Subcutaneous adipose tissue (tissue), 4 donors: ENCODE results near the gene BPIFB4. TPM values are rescaled to one million over a fixed set of nuclear protein-coding genes. Genes with fewer than 3 reads are reported as not detected.

ENCODE experiments used
- total RNA-seq, 4 donors: library from RNA; depleted of rRNA; stranded (reverse); fragments of >200 nt; gene quantifications; one replicate each; pipeline ENCODE4 v1.1.0, GENCODE V29; 2016
- TF ChIP-seq, protein P1 (sequence below): fragments of 450-650 bp; IDR thresholded peaks from one replicate; pipeline ENCODE4 v1.5.1; 2016; ENCODE audit warnings: low read depth, mild to moderate bottlenecking, control low read depth, antibody characterized with exemption, moderate library complexity

The BPIFB4 gene
- total RNA-seq, 4 donors from 2014 or later, result not detected

DNA sequence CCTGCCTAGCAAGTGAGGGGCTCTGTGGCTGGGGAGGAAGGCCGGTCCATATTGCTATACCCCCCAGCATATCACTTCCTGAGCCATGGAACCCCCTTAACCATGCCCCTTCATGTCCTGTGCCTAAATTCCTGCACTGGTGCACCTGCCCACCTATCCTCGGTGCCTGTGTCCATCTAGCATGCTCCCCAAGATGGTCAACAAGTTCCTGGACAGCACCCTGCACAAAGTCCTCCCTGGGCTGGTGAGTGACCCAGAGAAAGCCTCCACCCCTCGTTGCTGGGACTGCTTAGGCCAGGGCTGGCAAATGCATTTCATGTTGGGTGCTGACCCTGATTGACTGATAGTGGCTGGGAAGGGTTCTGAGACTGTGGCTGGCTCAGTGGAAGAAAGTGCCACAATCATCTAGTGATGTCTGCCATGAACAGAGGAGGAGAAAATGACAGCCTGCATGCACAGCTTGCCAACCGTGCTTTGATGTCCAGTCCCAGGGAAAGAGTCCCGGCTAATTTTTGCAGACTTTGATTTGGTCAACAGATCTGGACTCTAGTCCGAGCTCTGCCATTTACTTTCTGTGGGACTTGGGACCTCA lies 44.4 kb upstream of the BPIFB4 start:
- TF ChIP-seq, protein P1, sequence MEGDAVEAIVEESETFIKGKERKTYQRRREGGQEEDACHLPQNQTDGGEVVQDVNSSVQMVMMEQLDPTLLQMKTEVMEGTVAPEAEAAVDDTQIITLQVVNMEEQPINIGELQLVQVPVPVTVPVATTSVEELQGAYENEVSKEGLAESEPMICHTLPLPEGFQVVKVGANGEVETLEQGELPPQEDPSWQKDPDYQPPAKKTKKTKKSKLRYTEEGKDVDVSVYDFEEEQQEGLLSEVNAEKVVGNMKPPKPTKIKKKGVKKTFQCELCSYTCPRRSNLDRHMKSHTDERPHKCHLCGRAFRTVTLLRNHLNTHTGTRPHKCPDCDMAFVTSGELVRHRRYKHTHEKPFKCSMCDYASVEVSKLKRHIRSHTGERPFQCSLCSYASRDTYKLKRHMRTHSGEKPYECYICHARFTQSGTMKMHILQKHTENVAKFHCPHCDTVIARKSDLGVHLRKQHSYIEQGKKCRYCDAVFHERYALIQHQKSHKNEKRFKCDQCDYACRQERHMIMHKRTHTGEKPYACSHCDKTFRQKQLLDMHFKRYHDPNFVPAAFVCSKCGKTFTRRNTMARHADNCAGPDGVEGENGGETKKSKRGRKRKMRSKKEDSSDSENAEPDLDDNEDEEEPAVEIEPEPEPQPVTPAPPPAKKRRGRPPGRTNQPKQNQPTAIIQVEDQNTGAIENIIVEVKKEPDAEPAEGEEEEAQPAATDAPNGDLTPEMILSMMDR, result no peak

DNA sequence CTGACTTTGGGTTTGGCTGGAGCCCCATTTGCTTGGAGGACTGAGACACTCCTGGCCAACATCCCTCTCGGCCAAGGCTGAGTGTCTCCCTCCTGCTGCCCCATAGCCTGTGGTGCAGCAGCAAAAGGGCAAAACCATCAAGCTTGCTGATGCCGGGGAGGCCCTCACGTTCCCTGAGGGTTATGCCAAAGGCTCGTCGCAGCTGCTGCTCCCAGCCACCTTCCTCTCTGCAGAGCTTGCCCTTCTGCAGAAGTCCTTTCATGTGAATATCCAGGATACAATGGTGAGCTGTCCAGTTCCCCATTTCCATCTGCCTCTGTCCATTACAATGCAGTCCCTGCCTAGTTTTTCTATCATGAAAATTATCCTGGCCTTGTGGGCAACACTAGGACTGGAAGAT lies 42.0 kb upstream of the BPIFB4 start:
- TF ChIP-seq, protein P1, result no peak

- TF ChIP-seq, protein P1, result no peak
Measured at GRCh38 chr20:33038243-33038642, 41.2 kb upstream of the BPIFB4 start.

GRCh38 chr20:33042430-33042829 lies 37.0 kb upstream of the BPIFB4 start:
- TF ChIP-seq, protein P1, result no peak

GRCh38 chr20:33042983-33043730 lies 36.3 kb upstream of the BPIFB4 start:
- TF ChIP-seq, protein P1, result no peak

- TF ChIP-seq, protein P1, result no peak
Measured at GRCh38 chr20:33043731-33044181, 35.7 kb upstream of the BPIFB4 start.

DNA sequence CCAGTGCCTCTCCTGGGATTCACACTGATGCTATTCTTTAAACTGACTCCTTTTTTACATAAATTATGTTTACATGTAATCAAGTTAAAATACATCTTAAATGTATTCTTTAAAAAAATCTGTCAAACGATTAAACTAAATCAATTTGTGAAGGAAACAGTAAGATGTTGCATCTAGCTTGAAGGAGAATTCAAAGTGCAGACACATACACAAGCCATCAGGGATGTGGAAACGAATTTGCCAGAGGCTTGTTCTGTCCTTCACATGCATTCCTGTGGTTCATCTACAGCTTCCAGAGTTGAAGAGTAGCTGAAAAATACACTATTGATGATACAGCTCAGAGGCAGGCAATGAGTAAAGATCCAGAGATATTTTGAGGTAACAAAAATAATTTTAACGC lies 33.0 kb upstream of the BPIFB4 start:
- TF ChIP-seq, protein P1, result no peak
